Psoas muscle (tissue), 8 donors: Measurements from ENCODE around the gene CAVIN2. TPM values are rescaled to one million over a fixed set of nuclear protein-coding genes. Genes with fewer than 3 reads are reported as not detected.

Source experiments
- ATAC-seq, 4 donors: fragments of 200-7000 bp; cut with Tn5 transposase; one replicate each; pipeline ENCODE4 v1.9.1; 2020; ENCODE audit warnings: moderate library complexity in 3 of 4, mild to moderate bottlenecking in 2 of 4
- DNase-seq, 2 donors: peaks; one replicate each; pipeline ENCODE4 v3.0.0-alpha.2; 2020
- H3K27ac ChIP-seq: fragments of 200-600 bp; one replicate; pipeline ENCODE4 v1.8.0; 2022
- H3K27me3 ChIP-seq, 3 donors: fragments of 200-600 bp in 1 of 3; one replicate each; pipeline versions ENCODE4 v1.6.1 to v1.8.0; 2013 to 2022; ENCODE audit warnings: low read length in 2 of 3, mild to moderate bottlenecking in 2 of 3, moderate library complexity in 1 of 3; ENCODE audit not compliant: insufficient read depth in 3 of 3
- H3K36me3 ChIP-seq, 2 donors: fragments of 200-600 bp in 1 of 2; one replicate each; pipeline versions ENCODE4 v1.6.1 to v1.8.0; 2013 to 2022; ENCODE audit warnings: low read depth in 1 of 2, mild to moderate bottlenecking in 1 of 2, moderate library complexity in 1 of 2; ENCODE audit not compliant: insufficient read depth in 1 of 2
- H3K4me1 ChIP-seq: fragments of 200-600 bp; one replicate; pipeline ENCODE4 v1.8.0; 2022
- H3K4me3 ChIP-seq: fragments of 200-600 bp; one replicate; pipeline ENCODE4 v1.8.0; 2022; ENCODE audit warnings: mild to moderate bottlenecking
- H3K9me3 ChIP-seq: fragments of 200-600 bp; one replicate; pipeline ENCODE4 v1.8.0; 2022
- CTCF ChIP-seq: fragments of 200-600 bp; IDR thresholded peaks from one replicate; pipeline ENCODE4 v1.8.0; 2022; ENCODE audit warnings: antibody characterized with exemption
- WGBS, 3 donors: extraction: QIAGEN DNeasy Blood & Tissue Kit; methylation state at CpG; one replicate each; pipeline versions ENCODE4 v1.1.6 to v1.1.7; 2013; 5-methylcytosine and 5-hydroxymethylcytosine counted together
- intact Hi-C, 2 donors: fragments of 100-400 bp; cut with DNase I; formaldehyde crosslinking; loops; one replicate each; pipeline versions ENCODE4 v1.11.0 to v1.14.2; 2022
- polyA plus RNA-seq, 3 donors: library from polyadenylated mRNA; stranded (reverse); fragments of 200-250 nt; gene quantifications; one replicate each; pipeline ENCODE4 v1.2.3, GENCODE V29; 2013
- total RNA-seq, 4 donors: library from RNA; stranded (reverse); fragmentation: NEBNext Ultra II Directional in 2 of 4; extraction: Animal tissue kit (Norgen Biotek cat#: 25700) in 2 of 4; gene quantifications; one replicate each; pipeline versions ENCODE4 v1.2.1 to v1.2.4, GENCODE V29; 2021 to 2023
- donor health status: healthy with polysubstance abuse.
- donor health status: DM: no; HTN: no; CAD: no; lungs with moderate emphysema.
- donor health status: Bipolar disorder and iron deficiency.
- donor health status: healthy.
- donor health status: DM: yes; HTN: yes; CAD: no.
- donor health status: DM: no; HTN: no; CAD: no.
- donor health status: DM: no; HTN: no; CAD: no.
- donor health status: DM: yes; HTN: yes; CAD: no.

The CAVIN2 gene
- total and polyA plus RNA-seq, 7 donors = 15.9 to 38.7 (median 25.5) TPM

GRCh38 chr2:191806396-191806795, 40.5 kb downstream of the CAVIN2 start:
- 93 to 100% (median 96%) methylated on average over 1 of the region's 1 CpG for WGBS, 3 donors

GRCh38 chr2:191804766-191805165, 42.1 kb downstream of the CAVIN2 start:
- DNase-seq (no peak), ATAC-seq (no peak)
- Histone ChIP-seq H3K9me3 (no peaks in the 10 kb centered on the region), H3K4me1 (no peaks in the 10 kb centered on the region), H3K36me3 (no peaks in the 10 kb centered on the region), H3K4me3 (no peak overlapping the region), H3K27ac (no peak overlapping the region), H3K27me3 (no peaks in the 10 kb centered on the region)
- no peak for TF ChIP-seq CTCF
- 85 to 88% (median 87%) methylated on average over 9 of the region's 9 CpGs for WGBS, 3 donors
- intact Hi-C loops = no loop called here

More at GRCh38 chr2:191806396-191806795, 40.5 kb downstream of the CAVIN2 start:
- no peak for TF ChIP-seq CTCF
- Histone ChIP-seq H3K27me3 (no peaks in the 10 kb centered on the region), H3K27ac (no peak overlapping the region), H3K36me3 (no peaks in the 10 kb centered on the region), H3K4me3 (no peak overlapping the region), H3K4me1 (no peaks in the 10 kb centered on the region), H3K9me3 (no peaks in the 10 kb centered on the region)
- no peak for ATAC-seq
- no peak for DNase-seq
- intact Hi-C loops = no loop called here

- TF ChIP-seq CTCF = no peak
- H3K4me1 ChIP-seq = no peaks in the 10 kb centered on the region
- DNase-seq = no peak
Observed at GRCh38 chr2:191803007-191803406, 43.9 kb downstream of the CAVIN2 start.

GRCh38 chr2:191802180-191802579, 44.7 kb downstream of the CAVIN2 start:
- intact Hi-C loops = no loop called here
- 84 to 88% (median 85%) methylated on average over 5 of the region's 5 CpGs for WGBS, 3 donors
- ATAC-seq = no peak

More at GRCh38 chr2:191803007-191803406, 43.9 kb downstream of the CAVIN2 start:
- Histone ChIP-seq H3K36me3 (no peaks in the 10 kb centered on the region), H3K27ac (no peak overlapping the region), H3K4me3 (no peak overlapping the region), H3K9me3 (no peaks in the 10 kb centered on the region), H3K27me3 (no peaks in the 10 kb centered on the region)
- ATAC-seq = no peak
- intact Hi-C loops = no loop called here
- 96 to 98% (median 97%) methylated on average over 1 of the region's 1 CpG for WGBS, 3 donors

More at GRCh38 chr2:191802180-191802579, 44.7 kb downstream of the CAVIN2 start:
- DNase-seq = no peak
- H3K4me1 ChIP-seq = no peaks in the 10 kb centered on the region
- H3K36me3 ChIP-seq = no peaks in the 10 kb centered on the region
- H3K27me3 ChIP-seq = no peaks in the 10 kb centered on the region
- H3K4me3 ChIP-seq = no peak overlapping the region
- H3K27ac ChIP-seq = no peak overlapping the region
- no peak for TF ChIP-seq CTCF
- H3K9me3 ChIP-seq = no peaks in the 10 kb centered on the region
